BE2C (cell line): ENCODE data around the gene CMIP.

ENCODE experiments used
- DNase-seq: peaks from one replicate; pipeline ENCODE4 v3.0.0-alpha.2; 2020
- H3K27me3 ChIP-seq: fragments of 250-450 bp; sonication (Bioruptor Pico); 2 replicates; pipeline ENCODE4 v1.5.1; 2020; ENCODE audit warnings: mild to moderate bottlenecking
- H3K36me3 ChIP-seq: fragments of 250-450 bp; sonication (Bioruptor Pico); 2 replicates; pipeline ENCODE4 v1.5.1; 2020; ENCODE audit warnings: mild to moderate bottlenecking
- H3K4me1 ChIP-seq: fragments of 250-450 bp; sonication (Bioruptor Pico); 2 replicates; pipeline ENCODE4 v1.5.1; 2020
- H3K4me3 ChIP-seq: 2 replicates; pipeline ENCODE4 v1.5.1; 2011; ENCODE audit warnings: low read depth, low read length
- H3K9me3 ChIP-seq: fragments of 250-450 bp; sonication (Bioruptor Pico); 2 replicates; pipeline ENCODE4 v1.5.1; 2020
- TF ChIP-seq, protein P1 (sequence below): IDR thresholded peaks from 2 replicates; pipeline ENCODE4 v1.5.1; 2012; ENCODE audit warnings: mild to moderate bottlenecking, low read depth, low read length

CMIP gene

DNA sequence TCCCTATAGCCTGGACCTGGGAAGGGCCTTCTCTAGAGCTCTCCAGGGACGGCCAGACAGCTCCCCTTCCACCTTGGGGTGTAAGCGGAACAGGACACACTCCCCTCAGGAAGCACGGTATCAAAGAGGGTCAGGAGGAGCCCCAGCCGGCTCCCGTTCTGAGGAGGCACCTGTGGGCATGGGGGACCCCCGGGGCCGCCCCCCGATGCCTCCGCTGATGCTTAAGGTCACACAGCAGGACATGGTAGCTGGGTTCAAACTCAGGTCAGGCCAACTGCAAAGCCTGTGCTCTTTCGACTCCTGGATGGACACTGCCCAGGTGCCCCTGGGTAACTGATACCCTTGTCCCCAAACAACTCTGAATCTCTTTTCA lies 49.8 kb downstream of the CMIP start:
- TF ChIP-seq, protein P1, sequence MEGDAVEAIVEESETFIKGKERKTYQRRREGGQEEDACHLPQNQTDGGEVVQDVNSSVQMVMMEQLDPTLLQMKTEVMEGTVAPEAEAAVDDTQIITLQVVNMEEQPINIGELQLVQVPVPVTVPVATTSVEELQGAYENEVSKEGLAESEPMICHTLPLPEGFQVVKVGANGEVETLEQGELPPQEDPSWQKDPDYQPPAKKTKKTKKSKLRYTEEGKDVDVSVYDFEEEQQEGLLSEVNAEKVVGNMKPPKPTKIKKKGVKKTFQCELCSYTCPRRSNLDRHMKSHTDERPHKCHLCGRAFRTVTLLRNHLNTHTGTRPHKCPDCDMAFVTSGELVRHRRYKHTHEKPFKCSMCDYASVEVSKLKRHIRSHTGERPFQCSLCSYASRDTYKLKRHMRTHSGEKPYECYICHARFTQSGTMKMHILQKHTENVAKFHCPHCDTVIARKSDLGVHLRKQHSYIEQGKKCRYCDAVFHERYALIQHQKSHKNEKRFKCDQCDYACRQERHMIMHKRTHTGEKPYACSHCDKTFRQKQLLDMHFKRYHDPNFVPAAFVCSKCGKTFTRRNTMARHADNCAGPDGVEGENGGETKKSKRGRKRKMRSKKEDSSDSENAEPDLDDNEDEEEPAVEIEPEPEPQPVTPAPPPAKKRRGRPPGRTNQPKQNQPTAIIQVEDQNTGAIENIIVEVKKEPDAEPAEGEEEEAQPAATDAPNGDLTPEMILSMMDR, result no peak
- Histone ChIP-seq H3K4me1 (no peaks in the 10 kb centered on the region), H3K27me3 (no peaks in the 10 kb centered on the region), H3K36me3 (no peaks in the 10 kb centered on the region), H3K9me3 (no peaks in the 10 kb centered on the region), H3K4me3 (no peak overlapping the region)
- DNase-seq, result no peak

DNA sequence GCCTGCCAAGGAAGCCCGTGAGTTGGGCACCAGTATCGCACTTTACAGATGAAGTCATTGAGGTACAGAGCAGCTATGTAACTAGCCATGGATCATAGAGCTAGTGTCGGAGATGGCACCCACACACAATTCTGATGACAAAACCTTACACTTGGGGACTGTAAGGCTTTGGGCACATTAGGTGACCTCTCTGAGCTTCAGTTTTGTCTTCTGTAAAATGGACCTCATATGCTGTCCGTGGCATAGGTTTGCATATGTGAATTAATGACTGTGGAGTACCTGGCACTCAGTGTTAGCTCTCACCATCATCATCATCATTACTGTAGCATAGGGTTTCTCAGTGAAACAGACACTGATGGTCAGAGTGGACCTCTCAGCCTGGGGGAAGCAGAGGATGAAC lies 50.3 kb downstream of the CMIP start:
- H3K4me3 ChIP-seq, result no peak overlapping the region

DNA sequence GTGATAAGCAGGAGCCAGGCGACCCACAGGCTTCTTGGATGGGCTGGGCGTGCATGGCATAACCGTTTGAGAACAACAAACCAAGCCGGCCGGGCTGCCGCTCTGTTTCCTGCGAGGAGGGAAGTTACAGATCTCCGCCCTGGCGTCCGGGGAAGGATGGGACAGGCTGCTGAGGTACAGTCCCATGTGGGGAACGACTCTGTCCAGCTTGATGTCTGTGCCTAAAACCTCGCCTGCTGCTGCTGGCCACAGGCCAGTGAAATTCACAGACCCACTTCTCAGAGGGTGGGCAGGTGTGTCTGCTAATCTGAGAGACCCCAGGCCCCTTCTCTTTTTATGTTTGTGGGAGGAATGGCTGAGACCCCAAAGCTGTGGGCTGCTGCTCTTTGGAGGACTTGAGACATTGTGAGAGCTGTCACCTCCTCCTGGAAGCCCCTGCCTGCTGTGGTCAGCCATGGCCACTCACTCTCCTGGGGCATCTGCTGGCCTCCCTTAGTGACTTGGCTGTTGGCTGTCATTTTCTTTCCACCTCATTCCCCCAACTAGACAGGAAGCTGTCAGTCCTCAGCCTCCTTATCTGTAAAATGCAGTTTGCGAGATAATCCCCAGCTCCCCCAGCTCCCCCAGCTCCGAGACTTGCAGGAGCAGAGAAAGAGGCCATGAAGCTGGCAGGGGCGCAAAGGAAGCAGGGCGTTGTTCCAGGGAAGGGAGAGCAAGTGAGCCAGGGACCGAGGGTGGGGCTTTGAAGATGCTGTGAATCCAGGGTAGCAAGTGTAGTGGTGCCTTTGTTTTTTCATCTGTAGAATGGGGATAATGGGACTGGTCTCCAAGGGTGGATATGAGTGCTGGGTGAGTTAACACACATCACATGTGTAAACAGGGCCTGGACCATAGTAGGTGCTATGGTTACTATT lies 51.0 kb downstream of the CMIP start:
- H3K4me1 ChIP-seq, result no peaks in the 10 kb centered on the region
- H3K4me3 ChIP-seq, result no peak overlapping the region
- no peaks in the 10 kb centered on the region for H3K27me3 ChIP-seq
- TF ChIP-seq, protein P1, result no peak
- H3K36me3 ChIP-seq, result no peaks in the 10 kb centered on the region
- DNase-seq, result no peak
- H3K9me3 ChIP-seq, result no peaks in the 10 kb centered on the region

More for the DNA sequence above, 50.3 kb downstream of the CMIP start:
- TF ChIP-seq, protein P1, result no peak
- Histone ChIP-seq H3K4me1 (no peaks in the 10 kb centered on the region), H3K36me3 (no peaks in the 10 kb centered on the region), H3K9me3 (no peaks in the 10 kb centered on the region), H3K27me3 (no peaks in the 10 kb centered on the region)
- DNase-seq, result no peak

DNA sequence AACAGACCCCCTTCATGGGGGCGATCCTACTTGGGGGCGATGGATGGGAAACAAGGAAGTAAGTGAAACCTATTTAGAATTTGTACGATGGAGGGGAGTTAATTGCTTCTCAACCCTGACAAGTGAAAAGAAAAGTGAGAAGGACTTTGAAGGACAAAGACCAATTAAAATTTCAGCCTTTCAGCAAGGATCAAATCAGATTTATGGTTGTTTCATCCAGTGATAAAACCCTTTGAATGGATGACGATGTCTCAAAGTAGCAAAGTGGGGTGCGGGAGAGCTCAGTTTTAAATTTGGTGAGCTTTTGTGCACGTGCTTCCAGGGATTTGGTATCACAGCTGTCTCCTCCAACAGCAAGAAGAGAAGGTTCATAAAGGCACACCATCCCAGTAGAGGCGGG lies 51.7 kb downstream of the CMIP start:
- no peak overlapping the region for H3K4me3 ChIP-seq
- H3K36me3 ChIP-seq, result no peaks in the 10 kb centered on the region
- H3K9me3 ChIP-seq, result no peaks in the 10 kb centered on the region
- no peaks in the 10 kb centered on the region for H3K4me1 ChIP-seq
- TF ChIP-seq, protein P1, result no peak
- no peaks in the 10 kb centered on the region for H3K27me3 ChIP-seq
- no peak for DNase-seq

DNA sequence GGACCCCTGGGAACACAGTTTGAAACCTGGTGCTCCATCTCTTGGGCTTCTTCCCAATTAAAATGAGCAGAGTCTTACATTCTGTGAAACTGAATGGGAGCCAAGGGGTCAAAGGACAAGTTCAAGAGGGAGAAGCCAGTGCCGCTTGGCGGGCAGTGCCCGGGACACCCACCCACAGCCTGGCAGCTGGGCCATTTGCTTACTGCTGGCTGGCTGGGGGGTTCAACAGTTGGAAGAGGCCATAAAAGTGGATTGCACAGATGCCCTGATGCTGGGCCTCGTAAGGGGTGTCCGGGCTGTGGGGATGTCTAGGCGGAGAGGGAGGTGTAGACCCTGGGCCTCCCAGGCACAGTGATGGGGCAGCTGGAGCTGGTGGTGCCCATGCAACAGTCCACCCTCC lies 52.1 kb downstream of the CMIP start:
- no peaks in the 10 kb centered on the region for H3K9me3 ChIP-seq
- H3K27me3 ChIP-seq, result no peaks in the 10 kb centered on the region
- TF ChIP-seq, protein P1, result no peak
- DNase-seq, result no peak
- H3K36me3 ChIP-seq, result no peaks in the 10 kb centered on the region
- no peaks in the 10 kb centered on the region for H3K4me1 ChIP-seq
- no peak overlapping the region for H3K4me3 ChIP-seq

DNA sequence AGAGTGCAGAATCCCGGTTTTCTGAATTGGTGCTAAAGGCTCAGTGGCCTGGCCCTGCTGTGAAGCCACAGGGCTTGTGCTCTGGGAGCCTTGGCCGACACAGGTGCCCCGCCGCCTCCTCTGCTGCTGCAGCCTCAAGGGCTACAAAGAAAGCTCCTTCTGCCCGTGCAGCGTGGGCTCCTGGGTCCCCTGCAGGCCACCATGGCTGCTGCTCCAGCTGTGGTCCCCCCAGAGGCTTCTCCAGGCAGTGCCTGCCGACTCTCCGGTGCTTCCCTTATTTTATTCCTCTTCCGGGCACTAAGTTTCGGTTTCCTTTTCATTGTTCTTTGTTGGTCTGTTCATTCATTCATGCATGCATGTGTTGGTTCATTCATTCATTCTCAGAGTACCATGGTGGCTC lies 53.1 kb downstream of the CMIP start:
- Histone ChIP-seq H3K4me1 (no peaks in the 10 kb centered on the region; the same call in 1 of the 2 replicates), H3K27me3 (no peaks in the 10 kb centered on the region), H3K36me3 (no peaks in the 10 kb centered on the region), H3K4me3 (no peak overlapping the region), H3K9me3 (no peaks in the 10 kb centered on the region)
- TF ChIP-seq, protein P1, result no peak
- no peak for DNase-seq
